DND-41 (cell line): Measurements from ENCODE around the gene SPATA31D4.
"Not testable (repeated sequence)": the region's sequence is repeated elsewhere in the genome, so short reads cannot be mapped to it uniquely, and the experiment has no call there.

Experiments
- ATAC-seq: fragments of 200-7000 bp; cut with Tn5 transposase; 3 replicates; pipeline ENCODE4 v1.9.1; 2021; ENCODE audit warnings: low read depth; ENCODE audit not compliant: insufficient read depth
- DNase-seq: peaks from one replicate; pipeline ENCODE4 v3.0.0-alpha.2; 2020
- H2AFZ ChIP-seq: 2 replicates; pipeline ENCODE4 v1.6.0; 2012; ENCODE audit warnings: low read depth, low read length
- H3K27ac ChIP-seq: 2 replicates; pipeline ENCODE4 v1.5.1; 2012; ENCODE audit warnings: low read length, inconsistent platforms
- H3K27me3 ChIP-seq: fragments of 200-600 bp; sonication (generic); 2 replicates; pipeline ENCODE4 v1.6.0; 2012; ENCODE audit warnings: low read length, mild to moderate bottlenecking, inconsistent platforms; ENCODE audit not compliant: insufficient read depth, poor library complexity
- H3K36me3 ChIP-seq: 2 replicates; pipeline ENCODE4 v1.5.1; 2012; ENCODE audit warnings: low read length, inconsistent platforms; ENCODE audit not compliant: insufficient read depth
- H3K4me1 ChIP-seq: 2 replicates; pipeline ENCODE4 v1.5.1; 2012; ENCODE audit warnings: mild to moderate bottlenecking, low read length; ENCODE audit not compliant: insufficient read depth
- H3K4me2 ChIP-seq: 2 replicates; pipeline ENCODE4 v1.6.0; 2012; ENCODE audit warnings: mild to moderate bottlenecking, moderate library complexity, low read length, inconsistent platforms; ENCODE audit not compliant: insufficient read depth
- H3K4me3 ChIP-seq, 2 experiments: fragments of 200-600 bp in 1 of 2; shearing (Covaris generic) in 1 of 2; 2 replicates each; pipeline ENCODE4 v1.5.1; 2012 to 2016; ENCODE audit warnings: inconsistent platforms in 2 of 2, low read length in 2 of 2, mild to moderate bottlenecking in 2 of 2, low read depth in 1 of 2, moderate library complexity in 1 of 2
- H3K79me2 ChIP-seq: 2 replicates; pipeline ENCODE4 v1.6.0; 2012; ENCODE audit warnings: low read length, inconsistent platforms; ENCODE audit not compliant: insufficient read depth
- H3K9ac ChIP-seq: 2 replicates; pipeline ENCODE4 v1.6.0; 2012; ENCODE audit warnings: low read depth, mild to moderate bottlenecking, inconsistent platforms, low read length, moderate library complexity
- H3K9me3 ChIP-seq: 2 replicates; pipeline ENCODE4 v1.5.1; 2012; ENCODE audit warnings: low read length, moderate library complexity, mild to moderate bottlenecking, inconsistent platforms; ENCODE audit not compliant: insufficient read depth, severe bottlenecking
- H4K20me1 ChIP-seq: 2 replicates; pipeline ENCODE4 v1.6.0; 2012; ENCODE audit warnings: low read length; ENCODE audit not compliant: insufficient read depth
- CTCF ChIP-seq: IDR thresholded peaks from 2 replicates; pipeline ENCODE4 v1.5.1; 2012; ENCODE audit warnings: borderline replicate concordance, low read length, moderate library complexity, mild to moderate bottlenecking; ENCODE audit not compliant: poor library complexity, severe bottlenecking; ENCODE audit errors: extremely low read depth
- EZH2 ChIP-seq: IDR thresholded peaks from 3 replicates; pipeline ENCODE4 v1.6.1; 2012; ENCODE audit warnings: borderline replicate concordance, low read depth, mild to moderate bottlenecking, moderate library complexity, low read length, inconsistent platforms; ENCODE audit not compliant: severe bottlenecking

Gene SPATA31D4

GRCh38 chr9:81933547-81933946 is 5.3 kb downstream of the SPATA31D4 start:
- H3K79me2 ChIP-seq, H4K20me1 ChIP-seq, H3K4me3 ChIP-seq, ATAC-seq, H3K9me3 ChIP-seq, H3K27ac ChIP-seq, DNase-seq, H3K9ac ChIP-seq, H2AFZ ChIP-seq, H3K4me2 ChIP-seq, H3K36me3 ChIP-seq, H3K4me1 ChIP-seq, H3K27me3 ChIP-seq: not testable (repeated sequence)

- H3K27me3 ChIP-seq, H3K9ac ChIP-seq, ATAC-seq, H4K20me1 ChIP-seq, H2AFZ ChIP-seq, H3K9me3 ChIP-seq, H3K36me3 ChIP-seq, H3K27ac ChIP-seq, H3K79me2 ChIP-seq, H3K4me2 ChIP-seq, DNase-seq, H3K4me1 ChIP-seq, H3K4me3 ChIP-seq: not testable (repeated sequence)
Measured at GRCh38 chr9:81943393-81943792, 15.2 kb downstream of the SPATA31D4 start, which contains the start of gene SPATA31D3. Gene SPATA31D3 (plus strand): TSS chr9:81943500. CDS start chr9:81943586, 86 bp downstream.

- H3K4me3 ChIP-seq, H3K4me1 ChIP-seq, H3K9me3 ChIP-seq, ATAC-seq, H3K9ac ChIP-seq, H3K27me3 ChIP-seq, H3K79me2 ChIP-seq, DNase-seq, H2AFZ ChIP-seq, H3K27ac ChIP-seq, H3K36me3 ChIP-seq, H3K4me2 ChIP-seq, H4K20me1 ChIP-seq: not testable (repeated sequence)
Measured at GRCh38 chr9:81948650-81949049, 20.4 kb downstream of the SPATA31D4 start.

GRCh38 chr9:81953096-81953495 is 24.9 kb downstream of the SPATA31D4 start:
- no peaks in the 10 kb centered on the region for H3K4me1 ChIP-seq
- H4K20me1 ChIP-seq: no peaks in the 10 kb centered on the region
- no peak overlapping the region for H3K27ac ChIP-seq
- no peak for DNase-seq
- no peak overlapping the region for H2AFZ ChIP-seq
- no peak overlapping the region for H3K4me2 ChIP-seq
- ATAC-seq: no peak
- H3K9me3 ChIP-seq: peaks cover 9% of the 10 kb centered on the region
- no peak overlapping the region for H3K9ac ChIP-seq
- H3K4me3 ChIP-seq: no peak overlapping the region
- H3K27me3 ChIP-seq: no peaks in the 10 kb centered on the region
- no peaks in the 10 kb centered on the region for H3K36me3 ChIP-seq
- TF ChIP-seq CTCF (no peak), EZH2 (no peak)
- H3K79me2 ChIP-seq: no peaks in the 10 kb centered on the region

- H3K9me3 ChIP-seq: peaks cover 9% of the 10 kb centered on the region
- no peak overlapping the region for H3K4me2 ChIP-seq
- no peaks in the 10 kb centered on the region for H3K36me3 ChIP-seq
- H3K79me2 ChIP-seq: no peaks in the 10 kb centered on the region
- no peak for TF ChIP-seq EZH2
- TF ChIP-seq CTCF: no peak
- H2AFZ ChIP-seq: no peak overlapping the region
- H3K9ac ChIP-seq: no peak overlapping the region
- no peak for ATAC-seq
- H3K27ac ChIP-seq: no peak overlapping the region
- no peaks in the 10 kb centered on the region for H4K20me1 ChIP-seq
- no peak overlapping the region for H3K4me3 ChIP-seq
- no peaks in the 10 kb centered on the region for H3K4me1 ChIP-seq
- no peaks in the 10 kb centered on the region for H3K27me3 ChIP-seq
- no peak for DNase-seq
Measured at GRCh38 chr9:81955625-81956024, 27.4 kb downstream of the SPATA31D4 start.
